OCI-LY7 (cell line): Measurements from ENCODE around the gene AGK.
"Not testable (repeated sequence)": the region's sequence is repeated elsewhere in the genome, so short reads cannot be mapped to it uniquely, and the experiment has no call there.

ENCODE experiments used
- EZH2phosphoT487 ChIP-seq: fragments of 200-600 bp; sonication (generic); IDR thresholded peaks from 2 replicates; pipeline ENCODE4 v1.6.1; 2018; ENCODE audit warnings: low read depth, borderline replicate concordance, mild to moderate bottlenecking, mixed run types, antibody characterized with exemption, low read length, moderate library complexity, mixed read lengths
- TF ChIP-seq, protein P1 (sequence below): fragments of 200-600 bp; sonication (generic); conservative IDR thresholded peaks from 2 replicates; pipeline ENCODE4 v1.5.1; 2014; ENCODE audit warnings: mild to moderate bottlenecking, antibody characterized with exemption, low read length, moderate library complexity, mixed read lengths

DNA sequence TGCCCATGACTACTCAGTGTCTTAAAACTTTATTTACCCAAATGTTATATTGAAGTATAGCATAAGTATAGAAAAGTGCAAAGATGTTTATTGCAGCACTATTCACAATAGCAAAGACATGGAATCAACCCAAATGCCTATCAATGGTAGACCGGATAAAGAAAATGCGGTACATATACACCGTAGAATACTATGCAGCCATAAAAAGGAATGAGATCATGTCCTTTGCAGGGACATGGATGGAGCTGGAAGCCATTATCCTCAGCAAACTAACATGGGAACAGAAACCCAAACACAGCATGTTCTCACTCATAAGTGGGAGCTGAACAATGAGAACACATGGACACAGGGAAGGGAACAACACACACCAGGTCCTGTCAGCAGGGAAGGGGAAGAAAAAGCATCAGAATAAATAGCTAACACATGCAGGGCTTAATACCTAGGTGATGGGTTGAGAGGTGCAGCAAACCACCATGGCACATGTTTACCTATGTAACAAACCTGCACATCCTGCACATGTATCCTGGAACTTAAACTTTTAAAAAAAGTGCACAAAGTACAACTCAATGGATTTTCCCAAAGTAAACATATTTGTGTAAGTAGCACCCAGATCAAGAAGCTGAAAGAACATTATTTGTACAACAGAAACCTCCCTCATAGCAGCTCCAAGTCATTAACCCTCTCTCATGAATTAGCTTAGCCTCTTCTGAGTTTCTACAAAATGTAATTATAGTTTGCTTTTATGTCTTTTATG, 138.0 kb downstream of the AGK start:
- TF ChIP-seq, protein P1, sequence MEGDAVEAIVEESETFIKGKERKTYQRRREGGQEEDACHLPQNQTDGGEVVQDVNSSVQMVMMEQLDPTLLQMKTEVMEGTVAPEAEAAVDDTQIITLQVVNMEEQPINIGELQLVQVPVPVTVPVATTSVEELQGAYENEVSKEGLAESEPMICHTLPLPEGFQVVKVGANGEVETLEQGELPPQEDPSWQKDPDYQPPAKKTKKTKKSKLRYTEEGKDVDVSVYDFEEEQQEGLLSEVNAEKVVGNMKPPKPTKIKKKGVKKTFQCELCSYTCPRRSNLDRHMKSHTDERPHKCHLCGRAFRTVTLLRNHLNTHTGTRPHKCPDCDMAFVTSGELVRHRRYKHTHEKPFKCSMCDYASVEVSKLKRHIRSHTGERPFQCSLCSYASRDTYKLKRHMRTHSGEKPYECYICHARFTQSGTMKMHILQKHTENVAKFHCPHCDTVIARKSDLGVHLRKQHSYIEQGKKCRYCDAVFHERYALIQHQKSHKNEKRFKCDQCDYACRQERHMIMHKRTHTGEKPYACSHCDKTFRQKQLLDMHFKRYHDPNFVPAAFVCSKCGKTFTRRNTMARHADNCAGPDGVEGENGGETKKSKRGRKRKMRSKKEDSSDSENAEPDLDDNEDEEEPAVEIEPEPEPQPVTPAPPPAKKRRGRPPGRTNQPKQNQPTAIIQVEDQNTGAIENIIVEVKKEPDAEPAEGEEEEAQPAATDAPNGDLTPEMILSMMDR, result not testable (repeated sequence)
- not testable (repeated sequence) for TF ChIP-seq EZH2phosphoT487
